AG09319 (cell line): ENCODE results near the gene CIC.
"Not testable (repeated sequence)": the region's sequence is repeated elsewhere in the genome, so short reads cannot be mapped to it uniquely, and the experiment has no call there.

Experiments used
- DNase-seq: peaks from one replicate; pipeline ENCODE4 v3.0.0-alpha.2; 2010; ENCODE audit warnings: low read depth; ENCODE audit errors: extremely low read depth
- TF ChIP-seq, protein P1 (sequence below): IDR thresholded peaks from 2 replicates; pipeline ENCODE4 v1.5.1; 2011; ENCODE audit warnings: low read depth, mild to moderate bottlenecking, inconsistent platforms, low read length, moderate library complexity

CIC gene

DNA sequence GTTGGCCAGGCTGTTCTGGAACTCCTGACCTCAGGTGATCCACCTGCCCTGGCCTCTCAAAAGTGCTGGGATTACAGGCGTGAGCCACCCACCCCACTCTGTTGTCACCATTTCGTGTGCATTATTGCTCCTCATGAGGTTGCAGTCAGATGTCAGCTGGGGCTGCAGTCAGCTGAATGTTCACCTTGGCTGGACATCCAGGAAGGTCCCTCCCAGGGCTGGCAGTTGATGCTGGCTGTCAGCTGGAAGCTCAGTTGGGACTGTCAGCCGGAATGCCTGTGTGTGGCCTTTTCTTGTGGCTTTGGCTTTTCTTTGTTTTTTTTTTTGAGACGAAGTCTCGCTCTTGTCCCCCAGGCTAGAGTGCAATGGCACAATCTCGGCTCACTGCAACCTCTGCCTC, 63.0 kb downstream of the CIC start:
- TF ChIP-seq, protein P1, sequence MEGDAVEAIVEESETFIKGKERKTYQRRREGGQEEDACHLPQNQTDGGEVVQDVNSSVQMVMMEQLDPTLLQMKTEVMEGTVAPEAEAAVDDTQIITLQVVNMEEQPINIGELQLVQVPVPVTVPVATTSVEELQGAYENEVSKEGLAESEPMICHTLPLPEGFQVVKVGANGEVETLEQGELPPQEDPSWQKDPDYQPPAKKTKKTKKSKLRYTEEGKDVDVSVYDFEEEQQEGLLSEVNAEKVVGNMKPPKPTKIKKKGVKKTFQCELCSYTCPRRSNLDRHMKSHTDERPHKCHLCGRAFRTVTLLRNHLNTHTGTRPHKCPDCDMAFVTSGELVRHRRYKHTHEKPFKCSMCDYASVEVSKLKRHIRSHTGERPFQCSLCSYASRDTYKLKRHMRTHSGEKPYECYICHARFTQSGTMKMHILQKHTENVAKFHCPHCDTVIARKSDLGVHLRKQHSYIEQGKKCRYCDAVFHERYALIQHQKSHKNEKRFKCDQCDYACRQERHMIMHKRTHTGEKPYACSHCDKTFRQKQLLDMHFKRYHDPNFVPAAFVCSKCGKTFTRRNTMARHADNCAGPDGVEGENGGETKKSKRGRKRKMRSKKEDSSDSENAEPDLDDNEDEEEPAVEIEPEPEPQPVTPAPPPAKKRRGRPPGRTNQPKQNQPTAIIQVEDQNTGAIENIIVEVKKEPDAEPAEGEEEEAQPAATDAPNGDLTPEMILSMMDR, result no peak
- DNase-seq, result no peak

DNA sequence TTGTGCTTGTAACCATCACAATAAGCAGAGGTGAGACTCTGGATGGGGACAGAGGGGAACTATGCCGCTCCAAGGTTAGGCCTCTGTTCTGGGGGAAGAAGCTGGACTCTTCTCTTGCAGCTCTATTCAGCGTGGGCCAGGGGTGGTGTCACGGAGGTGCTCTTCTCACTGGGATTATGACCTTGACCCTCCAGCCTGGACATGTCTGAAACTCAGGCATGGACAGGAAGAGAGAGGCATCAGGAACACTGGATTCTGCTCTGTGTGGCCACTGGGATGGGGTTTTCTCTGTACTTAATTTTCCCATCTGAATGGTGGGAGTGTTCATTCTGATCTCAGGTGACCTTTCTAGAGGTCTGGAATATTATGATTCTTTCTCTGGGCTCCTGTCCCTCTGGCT, 64.0 kb downstream of the CIC start:
- TF ChIP-seq, protein P1, result no peak
- DNase-seq, result no peak

DNA sequence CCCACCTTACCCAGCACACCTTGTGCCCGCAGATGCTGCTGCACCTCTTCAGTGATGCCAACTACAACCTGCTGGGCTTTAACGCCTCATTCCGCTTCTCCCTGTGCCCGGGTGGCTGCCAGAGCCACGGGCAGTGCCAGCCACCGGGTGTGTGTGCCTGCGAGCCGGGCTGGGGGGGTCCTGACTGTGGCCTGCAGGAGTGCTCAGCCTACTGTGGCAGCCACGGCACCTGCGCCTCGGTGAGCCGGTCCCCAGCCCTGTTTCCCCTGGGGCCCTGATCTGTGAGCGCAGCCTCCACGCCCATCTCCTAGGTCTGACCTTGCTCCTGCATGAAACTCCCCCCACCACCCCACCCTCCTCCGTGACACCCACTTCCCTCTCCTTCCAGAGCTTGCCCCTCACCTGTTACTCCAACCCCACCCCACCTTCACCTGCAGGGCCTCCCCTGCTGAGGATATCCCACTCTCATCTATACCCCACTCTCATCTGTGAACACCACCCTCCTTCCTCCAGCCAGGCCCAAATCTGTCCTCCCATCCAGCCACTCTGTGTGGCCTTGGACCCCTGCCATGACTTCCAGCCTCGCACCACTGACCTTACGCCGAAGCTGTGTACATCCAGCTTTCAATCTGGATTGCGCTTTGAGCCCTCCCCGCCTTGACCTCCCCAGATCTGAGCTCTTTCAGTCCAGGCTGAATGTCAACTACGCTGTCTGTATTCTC, 65.1 kb downstream of the CIC start:
- TF ChIP-seq, protein P1, result no peak

DNA sequence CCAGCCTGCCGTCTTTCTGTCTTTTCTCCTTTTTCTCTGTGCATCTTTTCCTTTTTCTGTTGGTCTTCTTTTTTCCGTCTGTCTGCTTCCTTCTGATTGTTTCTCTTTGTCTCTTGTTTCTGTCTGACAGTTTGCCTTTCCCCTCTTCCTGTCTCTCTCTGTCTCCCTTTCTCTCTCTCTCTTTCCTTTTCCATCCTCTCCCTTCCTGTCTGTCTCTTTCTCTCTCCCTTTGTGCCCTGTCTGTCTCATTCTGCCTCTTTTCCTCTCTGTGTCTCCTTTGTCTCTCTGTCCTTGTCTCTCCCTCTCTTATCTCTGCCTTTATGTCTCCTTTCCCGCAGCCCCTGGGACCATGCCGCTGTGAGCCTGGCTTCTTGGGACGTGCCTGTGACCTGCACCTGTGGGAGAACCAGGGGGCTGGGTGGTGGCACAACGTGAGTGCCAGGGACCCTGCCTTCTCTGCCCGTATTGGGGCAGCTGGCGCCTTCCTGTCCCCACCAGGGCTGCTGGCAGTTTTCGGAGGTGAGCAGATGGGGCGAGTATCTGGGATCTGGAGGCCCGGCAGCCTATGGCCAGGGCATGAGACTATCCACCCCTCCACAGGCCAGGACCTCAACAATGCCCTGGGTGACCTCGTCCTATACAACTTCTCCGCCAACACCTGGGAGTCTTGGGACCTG, 65.8 kb downstream of the CIC start:
- TF ChIP-seq, protein P1, result no peak

More for the DNA sequence above, 65.1 kb downstream of the CIC start:
- DNase-seq, result no peak

DNA sequence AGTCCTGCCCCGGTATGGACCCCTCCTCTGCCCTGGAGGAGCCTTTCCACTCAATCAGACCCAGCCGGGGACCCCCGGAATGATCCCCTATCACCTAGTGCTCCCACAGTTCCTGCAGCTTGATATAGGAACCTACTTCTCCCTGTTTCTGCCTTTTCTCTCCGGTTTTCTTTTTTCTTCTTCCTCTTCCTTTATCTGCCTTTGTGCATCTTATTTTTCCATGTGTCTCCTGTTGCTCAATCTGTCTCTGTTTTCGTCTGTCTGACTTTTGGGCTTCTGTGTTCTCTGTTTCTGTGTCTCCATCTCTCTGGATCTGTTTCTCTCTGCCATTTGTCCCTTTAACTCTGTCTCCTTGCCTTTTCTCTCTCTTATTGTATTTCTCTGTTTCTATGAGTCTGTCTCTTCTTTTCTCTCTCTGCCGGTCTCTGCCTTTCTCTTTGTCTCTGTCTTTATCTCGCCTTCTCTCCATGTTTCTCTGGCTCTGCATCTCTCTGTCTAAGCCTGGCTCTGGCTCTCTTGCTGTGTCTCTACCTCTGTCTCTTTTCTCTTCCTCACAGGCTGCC, 66.4 kb downstream of the CIC start:
- no peak for DNase-seq
- TF ChIP-seq, protein P1, result no peak

More for the DNA sequence above, 65.8 kb downstream of the CIC start:
- no peak for DNase-seq

DNA sequence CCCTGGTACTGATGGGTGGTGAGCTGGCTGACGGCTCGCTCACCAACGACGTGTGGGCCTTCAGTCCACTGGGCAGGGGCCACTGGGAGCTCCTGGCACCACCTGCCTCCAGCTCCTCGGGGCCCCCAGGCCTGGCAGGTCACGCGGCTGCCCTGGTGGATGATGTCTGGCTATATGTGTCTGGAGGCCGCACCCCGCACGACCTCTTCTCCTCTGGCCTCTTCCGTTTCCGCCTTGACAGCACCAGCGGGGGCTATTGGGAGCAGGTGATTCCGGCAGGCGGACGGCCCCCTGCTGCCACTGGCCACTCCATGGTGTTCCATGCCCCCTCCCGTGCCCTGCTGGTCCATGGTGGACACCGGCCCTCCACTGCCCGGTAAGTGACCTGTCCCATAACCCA, 66.9 kb downstream of the CIC start:
- DNase-seq, result no peak
- TF ChIP-seq, protein P1, result no peak

DNA sequence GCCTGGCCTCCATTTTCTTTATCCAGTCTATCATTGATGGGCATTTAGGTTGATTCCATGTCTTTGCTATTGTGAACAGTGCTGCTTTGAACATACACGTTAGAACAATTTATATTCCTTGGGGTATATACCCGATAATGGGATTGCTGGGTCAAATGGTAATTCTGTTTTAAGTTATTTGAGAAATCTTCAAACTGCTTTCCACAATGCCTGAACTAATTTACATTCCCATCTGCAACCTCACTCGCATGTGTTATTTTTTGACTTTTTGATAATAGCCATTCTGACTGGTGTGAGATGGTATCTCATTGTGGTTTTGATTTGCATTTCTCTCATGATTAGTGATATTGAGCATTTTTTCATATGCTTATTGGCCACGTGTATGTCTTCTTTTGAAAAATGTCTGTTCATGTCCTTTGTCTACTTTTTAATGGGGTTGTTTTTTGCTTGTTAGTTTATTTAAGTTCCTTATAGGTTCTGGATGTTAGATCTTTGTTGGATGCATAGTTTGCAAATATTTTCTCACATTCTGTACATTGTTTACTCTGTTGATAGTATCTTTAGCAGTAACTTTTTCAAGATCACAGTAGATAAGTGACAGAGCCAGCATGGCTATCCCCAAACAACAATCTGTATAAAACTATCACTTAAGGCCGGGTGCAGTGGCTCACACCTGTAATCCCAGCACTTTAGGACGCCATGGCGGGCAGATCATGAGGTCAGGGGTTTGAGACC, 70.2 kb downstream of the CIC start:
- DNase-seq, result not testable (repeated sequence)

DNA sequence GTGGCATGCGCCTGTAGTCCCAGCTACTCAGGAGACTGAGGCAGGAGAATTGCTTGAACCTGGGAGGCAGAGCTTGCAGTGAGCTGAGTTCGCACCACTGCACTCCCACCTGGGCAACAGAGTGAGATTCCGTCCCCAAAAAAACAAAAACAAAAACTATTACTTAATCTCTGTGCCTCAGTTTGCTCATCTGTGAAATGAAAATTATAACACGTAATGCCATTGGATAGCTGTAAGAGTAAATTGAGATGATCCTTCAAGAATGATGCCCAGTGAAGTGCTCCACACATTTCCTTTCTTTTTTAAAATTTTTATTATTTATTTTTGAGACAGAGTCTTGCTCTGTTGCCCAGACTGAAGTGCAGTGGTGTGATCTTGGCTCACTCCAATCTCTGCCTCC, 70.9 kb downstream of the CIC start:
- not testable (repeated sequence) for DNase-seq
